BJ (cell line): Measurements from ENCODE around the gene DNM1. TPM values are rescaled to one million over a fixed set of nuclear protein-coding genes. Genes with fewer than 3 reads are reported as not detected.
"Not testable (repeated sequence)": the region's sequence is repeated elsewhere in the genome, so short reads cannot be mapped to it uniquely, and the experiment has no call there.

Source experiments
- CTCF ChIA-PET: fragments of 350-600 bp; formaldehyde crosslinking; extraction: SDS; loops from one replicate; lab custom pipeline; 2021; ENCODE audit warnings: antibody characterized with exemption, inconsistent platforms; lab: Yijun Ruan, JAX
- POLR2A ChIA-PET: fragments of 300-600 bp; sonication (Branson Sonifier 250); formaldehyde crosslinking; extraction: SDS; loops from one replicate; lab custom pipeline; 2021; ENCODE audit warnings: antibody characterized with exemption; lab: Charles Lee
- DNase-seq: peaks from one replicate; pipeline ENCODE4 v3.0.0-alpha.2; 2011; ENCODE audit warnings: low read depth
- H3K27me3 ChIP-seq: 2 replicates; pipeline ENCODE4 v1.6.0; 2011; ENCODE audit warnings: low read length; ENCODE audit not compliant: control insufficient read depth, insufficient read depth
- H3K36me3 ChIP-seq: 2 replicates; pipeline ENCODE4 v1.5.1; 2011; ENCODE audit warnings: low read length; ENCODE audit not compliant: control insufficient read depth, insufficient read depth
- H3K4me3 ChIP-seq: 2 replicates; pipeline ENCODE4 v1.5.1; 2011; ENCODE audit warnings: low read depth, mild to moderate bottlenecking, control low read depth, low read length
- polyA plus RNA-seq: library from polyadenylated mRNA; depleted of rRNA; stranded (reverse); fragments of >200 nt; gene quantifications from 2 replicates; pipeline ENCODE4 v1.2.3, GENCODE V29; 2011
- TF ChIP-seq, protein P1 (sequence below): IDR thresholded peaks from 2 replicates; pipeline ENCODE4 v1.5.1; 2011; ENCODE audit warnings: low read depth, mild to moderate bottlenecking, control low read depth, inconsistent platforms, low read length, moderate library complexity; ENCODE audit not compliant: insufficient read depth

DNM1 gene
- polyA plus RNA-seq, 1 experiment = 8.4 TPM

GRCh38 chr9:128275198-128276007, 72.2 kb downstream of the DNM1 start, which contains the start of gene GOLGA2:
GOLGA2 (minus strand) TSS chr9:128276007; CDS start chr9:128275976, 31 bp downstream.
- no peak for DNase-seq
- ChIA-PET CTCF (interaction anchor here (0.8 to 0.9 kb wide), 3 partner anchors 20 to 136 kb away, joined by 3 to 5 read pairs (median 5); no protein-coding TSS in a partner anchor), POLR2A (interaction anchor here (0.6 kb wide), 1 partner anchor 30 kb away, joined by 7 read pairs; no protein-coding TSS in a partner anchor)
- TF ChIP-seq, protein P1, sequence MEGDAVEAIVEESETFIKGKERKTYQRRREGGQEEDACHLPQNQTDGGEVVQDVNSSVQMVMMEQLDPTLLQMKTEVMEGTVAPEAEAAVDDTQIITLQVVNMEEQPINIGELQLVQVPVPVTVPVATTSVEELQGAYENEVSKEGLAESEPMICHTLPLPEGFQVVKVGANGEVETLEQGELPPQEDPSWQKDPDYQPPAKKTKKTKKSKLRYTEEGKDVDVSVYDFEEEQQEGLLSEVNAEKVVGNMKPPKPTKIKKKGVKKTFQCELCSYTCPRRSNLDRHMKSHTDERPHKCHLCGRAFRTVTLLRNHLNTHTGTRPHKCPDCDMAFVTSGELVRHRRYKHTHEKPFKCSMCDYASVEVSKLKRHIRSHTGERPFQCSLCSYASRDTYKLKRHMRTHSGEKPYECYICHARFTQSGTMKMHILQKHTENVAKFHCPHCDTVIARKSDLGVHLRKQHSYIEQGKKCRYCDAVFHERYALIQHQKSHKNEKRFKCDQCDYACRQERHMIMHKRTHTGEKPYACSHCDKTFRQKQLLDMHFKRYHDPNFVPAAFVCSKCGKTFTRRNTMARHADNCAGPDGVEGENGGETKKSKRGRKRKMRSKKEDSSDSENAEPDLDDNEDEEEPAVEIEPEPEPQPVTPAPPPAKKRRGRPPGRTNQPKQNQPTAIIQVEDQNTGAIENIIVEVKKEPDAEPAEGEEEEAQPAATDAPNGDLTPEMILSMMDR = no peak
- peaks cover 14% of the 10 kb centered on the region for H3K36me3 ChIP-seq
- H3K27me3 ChIP-seq = no peaks in the 10 kb centered on the region
- H3K4me3 ChIP-seq = peak within 1 kb of the TSS; percentile 91

DNA sequence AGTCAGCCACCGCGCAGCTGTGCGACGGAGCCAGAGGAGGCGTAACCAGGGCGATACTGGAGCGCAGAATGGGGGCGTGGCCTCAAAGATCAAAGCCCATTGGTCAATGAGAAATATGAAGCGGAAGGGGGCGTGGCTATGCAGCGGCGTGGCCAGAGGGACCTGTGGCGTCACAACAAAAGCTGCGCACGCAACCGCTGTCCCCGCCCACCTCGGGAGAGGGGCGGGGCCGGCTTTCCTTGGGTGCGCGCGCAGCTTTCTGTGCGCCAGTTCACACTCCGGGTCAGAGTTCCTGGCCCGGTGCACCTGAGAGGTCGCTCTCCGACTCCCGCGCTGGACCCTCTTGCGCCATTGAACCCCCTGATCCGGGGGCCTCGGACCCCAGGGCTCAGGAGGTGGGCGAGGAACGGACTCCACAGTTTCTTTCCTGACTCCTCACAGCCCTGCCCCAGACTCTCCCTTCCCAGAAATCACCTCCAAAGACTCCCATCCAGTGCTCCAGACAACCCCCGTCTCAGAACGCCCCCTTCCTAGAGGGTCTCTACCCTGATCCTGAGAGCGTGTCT, 72.9 kb downstream of the DNM1 start, which contains the start of gene SWI5:
Gene SWI5, plus strand, starts transcription at position 269 of the 566 bp plus-strand sequence.
- ChIA-PET CTCF (interaction anchor here (0.8 to 1.2 kb wide), 4 partner anchors 19 to 135 kb away, joined by 3 to 5 read pairs (median 4); no protein-coding TSS in a partner anchor), POLR2A (interaction anchor here (0.6 kb wide), 1 partner anchor 31 kb away, joined by 7 read pairs; no protein-coding TSS in a partner anchor)
- Histone ChIP-seq H3K27me3 (no peaks in the 10 kb centered on the region), H3K36me3 (peaks cover 11% of the 10 kb centered on the region), H3K4me3 (peak within 1 kb of the TSS; percentile 91)
- DNase-seq = peak; percentile 95
- TF ChIP-seq, protein P1 = no peak

DNA sequence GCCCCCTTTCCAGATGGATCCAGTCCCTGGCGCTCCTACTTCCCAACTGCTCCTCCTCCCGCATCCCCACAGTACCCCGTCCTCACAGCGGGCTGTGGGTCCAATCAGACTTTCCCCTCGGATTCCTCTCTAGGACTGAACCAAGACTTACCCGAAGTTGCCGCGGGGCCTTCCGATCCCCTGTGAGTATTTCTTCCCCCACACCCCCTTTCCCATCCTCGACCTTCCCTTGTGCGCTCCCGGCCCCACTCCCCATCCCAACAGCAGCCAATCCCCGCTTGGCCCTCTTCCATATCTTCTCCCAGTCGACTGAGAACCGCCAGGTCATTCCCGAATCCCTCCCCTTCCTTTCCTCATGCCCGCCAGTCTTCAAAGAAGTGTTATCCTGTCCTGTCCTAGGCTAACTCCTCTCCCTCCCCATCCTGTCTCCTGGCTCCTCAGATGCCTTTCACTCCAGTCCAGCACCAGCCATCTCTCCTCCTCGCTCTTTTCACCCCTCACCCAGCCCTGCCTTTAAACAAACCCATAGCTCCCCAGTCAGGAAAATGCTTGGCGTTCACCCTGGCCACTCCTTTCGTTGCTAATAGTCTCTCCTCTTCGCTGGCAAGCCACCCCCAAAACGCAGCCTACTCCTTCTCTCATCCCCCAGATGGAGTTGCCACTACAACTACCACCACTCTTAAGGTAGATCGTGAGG, 73.5 kb downstream of the DNM1 start:
- Histone ChIP-seq H3K27me3 (no peaks in the 10 kb centered on the region), H3K36me3 (peaks cover 8% of the 10 kb centered on the region), H3K4me3 (peak overlapping the region; percentile 91)
- TF ChIP-seq, protein P1 = no peak
- POLR2A ChIA-PET = no interaction called here
- no peak for DNase-seq
- CTCF ChIA-PET = interaction anchor here (0.9 to 1.2 kb wide), 2 partner anchors 18 to 21 kb away, joined by 3 to 5 read pairs; no protein-coding TSS in a partner anchor

- CTCF ChIA-PET = interaction anchor here (1.2 kb wide), 1 partner anchor 140 kb away, joined by 4 read pairs; no protein-coding TSS in a partner anchor
- H3K36me3 ChIP-seq, POLR2A ChIA-PET, H3K4me3 ChIP-seq, DNase-seq, H3K27me3 ChIP-seq: not testable (repeated sequence)
Measured at GRCh38 chr9:128279088-128280073, 76.2 kb downstream of the DNM1 start.
